Effector memory CD4-positive, alpha-beta T cell (primary cell): Measurements from ENCODE around the gene PASK.
"Not testable (repeated sequence)": the region's sequence is repeated elsewhere in the genome, so short reads cannot be mapped to it uniquely, and the experiment has no call there.

Experiments used
- DNase-seq, 3 donors: peaks; one replicate each; pipeline ENCODE4 v3.0.0-alpha.2; 2020
- H3K27ac ChIP-seq: 2 replicates; pipeline ENCODE4 v1.7.0; 2013; ENCODE audit warnings: mild to moderate bottlenecking, low read length, moderate library complexity; ENCODE audit not compliant: insufficient read depth, poor library complexity, severe bottlenecking
- H3K27me3 ChIP-seq: replicated peaks from 2 replicates; pipeline ENCODE4 v1.7.0; 2013; ENCODE audit warnings: mild to moderate bottlenecking, low read length; ENCODE audit not compliant: insufficient read depth, control insufficient read depth, poor library complexity, severe bottlenecking
- H3K36me3 ChIP-seq: 2 replicates; pipeline ENCODE4 v1.7.0; 2013; ENCODE audit warnings: mild to moderate bottlenecking, low read length, moderate library complexity; ENCODE audit not compliant: control insufficient read depth, insufficient read depth
- H3K4me1 ChIP-seq: 2 replicates; pipeline ENCODE4 v1.7.0; 2013; ENCODE audit warnings: low read length, mild to moderate bottlenecking; ENCODE audit not compliant: control insufficient read depth, insufficient read depth, poor library complexity, severe bottlenecking
- H3K4me3 ChIP-seq: 2 replicates; pipeline ENCODE4 v1.7.0; 2013; ENCODE audit warnings: low read length, low read depth, mild to moderate bottlenecking; ENCODE audit not compliant: insufficient read depth, poor library complexity, severe bottlenecking
- H3K9me3 ChIP-seq: 2 replicates; pipeline ENCODE4 v1.7.0; 2013; ENCODE audit warnings: mild to moderate bottlenecking, low read length, moderate library complexity; ENCODE audit not compliant: control insufficient read depth

The PASK gene

DNA sequence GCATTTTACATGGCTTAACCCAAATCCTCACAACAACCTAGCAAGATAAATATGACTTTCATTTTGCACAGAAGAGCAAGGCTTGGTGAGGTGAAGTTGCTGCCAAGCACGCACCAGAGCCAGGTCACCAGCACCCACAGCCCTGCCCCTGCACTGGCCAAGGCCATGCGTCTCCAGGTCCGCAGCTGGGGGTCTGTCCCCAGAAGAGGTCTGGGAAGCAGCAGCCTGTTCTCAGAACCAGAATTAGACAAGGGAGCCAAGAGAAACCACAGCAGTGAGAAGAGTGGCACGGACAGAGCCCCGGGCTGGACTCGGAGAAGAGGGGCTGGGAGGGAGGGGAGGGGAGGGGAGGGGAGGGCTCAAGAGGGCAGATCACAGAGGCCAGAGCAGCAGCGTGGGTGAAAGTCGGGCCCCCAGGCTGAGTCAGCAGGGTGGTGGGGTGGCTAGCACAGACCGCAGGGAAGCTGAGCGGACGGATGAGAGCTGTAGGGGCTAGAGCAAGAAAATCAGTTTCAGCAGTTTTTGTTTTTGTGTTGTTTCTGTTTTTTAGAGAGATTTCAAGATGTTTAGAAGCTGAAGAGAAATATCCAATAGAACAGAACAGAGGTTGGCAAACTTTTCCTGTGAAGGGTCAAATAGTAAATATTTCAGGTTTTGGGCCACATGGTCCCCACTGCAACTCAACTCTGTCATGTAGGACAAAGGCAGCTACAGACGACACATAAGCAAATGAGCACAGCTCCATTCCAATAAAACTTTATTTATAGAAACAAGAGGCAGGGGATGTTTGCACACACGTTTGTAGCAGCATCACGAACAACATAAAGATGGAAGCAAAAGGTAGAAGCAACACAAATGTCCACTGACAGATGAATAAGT is 39.8 kb downstream of the PASK start:
- DNase-seq: no peak
- H3K4me3 ChIP-seq: peak overlapping the region; percentile 45

GRCh38 chr2:241108271-241109209 is 40.7 kb downstream of the PASK start:
- DNase-seq: peak in 1 of 3 donors; percentile 32

More for the DNA sequence above, 39.8 kb downstream of the PASK start:
- H3K9me3 ChIP-seq: no peaks in the 10 kb centered on the region
- H3K4me1 ChIP-seq: peaks cover 33% of the 10 kb centered on the region
- H3K36me3 ChIP-seq: peaks cover 9% of the 10 kb centered on the region
- peak overlapping the region; percentile 74 for H3K27ac ChIP-seq
- H3K27me3 ChIP-seq: no peaks in the 10 kb centered on the region

GRCh38 chr2:241107031-241107783 is 42.1 kb downstream of the PASK start:
- Histone ChIP-seq H3K36me3 (peaks cover 9% of the 10 kb centered on the region), H3K9me3 (no peaks in the 10 kb centered on the region), H3K27me3 (no peaks in the 10 kb centered on the region), H3K4me1 (peaks cover 28% of the 10 kb centered on the region), H3K27ac (peak overlapping the region; percentile 3), H3K4me3 (no peak overlapping the region)
- DNase-seq: no peak

More at GRCh38 chr2:241108271-241109209, 40.7 kb downstream of the PASK start:
- peak overlapping the region; percentile 74 for H3K27ac ChIP-seq
- no peaks in the 10 kb centered on the region for H3K9me3 ChIP-seq
- H3K4me1 ChIP-seq: peaks cover 33% of the 10 kb centered on the region
- H3K36me3 ChIP-seq: peaks cover 9% of the 10 kb centered on the region
- peak overlapping the region; percentile 45 for H3K4me3 ChIP-seq
- no peaks in the 10 kb centered on the region for H3K27me3 ChIP-seq

DNA sequence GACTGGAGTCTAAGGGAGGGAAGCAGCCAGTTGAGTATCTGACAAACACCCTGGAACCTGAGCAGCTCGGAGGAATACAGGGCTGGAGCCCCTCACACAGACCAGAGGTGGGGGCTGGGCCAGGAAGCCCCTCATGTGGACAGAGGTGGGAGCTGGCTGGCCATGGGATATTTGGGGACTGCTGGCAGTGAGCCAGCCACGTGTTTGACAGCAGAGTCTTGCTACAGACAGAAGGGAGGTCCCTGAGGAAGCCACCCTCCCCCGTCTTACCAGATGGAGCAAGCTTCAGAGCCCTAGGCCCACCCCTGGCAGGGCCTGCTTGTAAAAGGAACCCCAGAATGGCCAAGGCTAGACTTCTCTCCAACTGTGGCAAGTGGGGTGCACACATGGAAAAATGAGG is 43.6 kb downstream of the PASK start:
- Histone ChIP-seq H3K4me1 (peaks cover 32% of the 10 kb centered on the region), H3K27me3 (no peaks in the 10 kb centered on the region), H3K27ac (no peak overlapping the region), H3K36me3 (peaks cover 11% of the 10 kb centered on the region), H3K9me3 (no peaks in the 10 kb centered on the region), H3K4me3 (no peak overlapping the region)
- DNase-seq: no peak

- H3K36me3 ChIP-seq: peaks cover 17% of the 10 kb centered on the region
- H3K9me3 ChIP-seq, H3K27me3 ChIP-seq, DNase-seq, H3K4me3 ChIP-seq: not testable (repeated sequence)
- H3K4me1 ChIP-seq: peaks cover 26% of the 10 kb centered on the region
- H3K27ac ChIP-seq: peak overlapping the region; percentile 15
These were observed 44.7 kb downstream of the PASK start for GRCh38 chr2:241104611-241105010.

- H3K4me1 ChIP-seq: peaks cover 22% of the 10 kb centered on the region
- H3K9me3 ChIP-seq: no peaks in the 10 kb centered on the region
- peak overlapping the region; percentile 82 for H3K4me3 ChIP-seq
- H3K27me3 ChIP-seq: no peaks in the 10 kb centered on the region
- peaks cover 29% of the 10 kb centered on the region for H3K36me3 ChIP-seq
- H3K27ac ChIP-seq: peak overlapping the region; percentile 89
- DNase-seq: no peak
These were observed 46.1 kb downstream of the PASK start for GRCh38 chr2:241103176-241103595.

DNA sequence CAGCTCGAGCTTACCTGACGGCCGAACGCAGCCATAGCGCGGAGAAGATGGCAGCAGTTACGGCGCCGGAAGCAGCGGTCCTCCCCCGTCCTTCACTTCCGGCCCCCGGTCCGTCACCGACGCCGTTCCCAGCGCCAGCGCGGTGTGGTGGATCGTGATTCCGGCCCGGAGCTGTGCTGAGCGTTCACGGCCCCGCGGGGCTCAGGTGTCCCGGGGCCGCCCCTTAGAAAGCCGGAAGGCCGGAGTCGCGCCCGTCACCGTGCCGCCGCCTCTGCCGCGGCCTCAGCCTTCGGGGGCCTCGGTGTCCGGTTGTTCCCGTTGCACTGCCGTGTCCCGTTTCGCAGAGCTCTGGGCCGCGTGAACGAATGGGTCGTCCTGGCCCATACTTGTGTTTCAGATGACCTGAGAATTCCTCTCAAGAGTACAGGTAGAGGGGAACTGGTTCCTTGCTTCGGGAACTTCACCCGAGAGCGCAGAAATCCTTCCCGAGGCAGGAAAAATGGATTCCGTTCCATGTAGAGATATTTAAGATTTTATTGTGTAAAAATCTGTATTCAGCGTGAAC is 47.0 kb downstream of the PASK start, which contains the start of gene MTERF4:
Gene MTERF4, minus strand, starts transcription at position 49 of the 565 bp plus-strand sequence. Its CDS starts 14 bp downstream, at position 35.
- H3K4me1 ChIP-seq: peaks cover 17% of the 10 kb centered on the region

GRCh38 chr2:241099246-241099645 is 50.0 kb downstream of the PASK start:
- Histone ChIP-seq H3K27me3 (no peaks in the 10 kb centered on the region), H3K9me3 (no peaks in the 10 kb centered on the region), H3K36me3 (peaks cover 49% of the 10 kb centered on the region), H3K27ac (peak overlapping the region; percentile 14), H3K4me1 (peaks cover 34% of the 10 kb centered on the region), H3K4me3 (no peak overlapping the region)
- no peak for DNase-seq

More for the DNA sequence above, 47.0 kb downstream of the PASK start, which contains the start of gene MTERF4:
- no peaks in the 10 kb centered on the region for H3K9me3 ChIP-seq
- H3K27me3 ChIP-seq: no peaks in the 10 kb centered on the region
- peak; percentile 76 to 85 (median 80) for DNase-seq
- peak within 1 kb of the TSS; percentile 82 for H3K4me3 ChIP-seq
- H3K27ac ChIP-seq: peak within 1 kb of the TSS; percentile 89
- H3K36me3 ChIP-seq: peaks cover 35% of the 10 kb centered on the region

DNA sequence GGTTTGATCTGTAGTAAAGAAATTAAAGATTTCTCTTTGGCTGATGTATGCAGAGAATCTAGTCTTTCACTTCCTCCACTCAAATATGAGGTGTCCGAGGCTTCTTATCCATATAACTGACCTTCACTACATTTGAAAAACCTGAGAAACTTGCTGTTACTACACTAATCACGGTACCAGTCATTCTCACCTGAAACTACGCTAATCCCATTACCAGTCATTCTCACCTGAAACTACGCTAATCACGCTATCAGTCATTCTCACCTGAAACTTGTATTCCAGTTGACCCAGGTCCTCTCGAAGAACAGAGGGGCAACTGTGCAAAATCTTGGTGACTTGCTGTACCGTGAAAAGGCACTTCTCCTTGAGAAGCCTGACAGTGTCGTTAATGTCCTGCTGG is 52.3 kb downstream of the PASK start:
- no peak for DNase-seq
- peaks cover 34% of the 10 kb centered on the region for H3K4me1 ChIP-seq
- H3K27me3 ChIP-seq: no peaks in the 10 kb centered on the region
- no peak overlapping the region for H3K4me3 ChIP-seq
- peaks cover 68% of the 10 kb centered on the region for H3K36me3 ChIP-seq
- no peak overlapping the region for H3K27ac ChIP-seq
- no peaks in the 10 kb centered on the region for H3K9me3 ChIP-seq
